HepG2 (cell line): ENCODE results near the gene POP5. TPM values are rescaled to one million over a fixed set of nuclear protein-coding genes. Genes with fewer than 3 reads are reported as not detected.
A peak's percentile ranks its signal among the peaks of the same experiment; 100 is the strongest.

ENCODE experiments used
- ARHGAP35 ChIP-seq: sonication (generic); formaldehyde crosslinking; IDR thresholded peaks from 2 replicates; pipeline ENCODE4 v1.9.0; 2022; ENCODE audit warnings: mild to moderate bottlenecking, inconsistent platforms, moderate library complexity, missing genetic modification reagents, borderline replicate concordance
- CERS6 ChIP-seq: sonication (generic); formaldehyde crosslinking; IDR thresholded peaks from 2 replicates; pipeline ENCODE4 v1.5.0; 2020; ENCODE audit warnings: missing genetic modification reagents
- DMAP1 ChIP-seq: IDR thresholded peaks from 2 replicates; pipeline ENCODE4 v1.6.1; 2016
- KDM6A ChIP-seq: IDR thresholded peaks from 2 replicates; pipeline ENCODE4 v1.6.1; 2016; ENCODE audit warnings: low read depth
- MAF1 ChIP-seq: sonication (generic); formaldehyde crosslinking; IDR thresholded peaks from 2 replicates; pipeline ENCODE4 v1.5.0; 2020; ENCODE audit warnings: missing genetic modification reagents, borderline replicate concordance
- MEF2D ChIP-seq: sonication (generic); formaldehyde crosslinking; IDR thresholded peaks from 2 replicates; pipeline ENCODE4 v1.5.1; 2020; ENCODE audit warnings: mild to moderate bottlenecking, missing genetic modification reagents
- POLR2AphosphoS5 ChIP-seq: IDR thresholded peaks from 2 replicates; pipeline ENCODE4 v1.6.1; 2012; ENCODE audit warnings: low read depth, low read length
- POLR2G ChIP-seq: fragments of 200-400 bp; formaldehyde crosslinking; IDR thresholded peaks from 2 replicates; pipeline ENCODE4 v1.6.1; 2018; ENCODE audit warnings: mild to moderate bottlenecking, low read depth, low read length, moderate library complexity
- SAFB2 ChIP-seq: sonication (generic); formaldehyde crosslinking; IDR thresholded peaks from 2 replicates; pipeline ENCODE4 v1.5.1; 2020; ENCODE audit warnings: missing genetic modification reagents, low read depth, mild to moderate bottlenecking, borderline replicate concordance
- SSRP1 ChIP-seq: IDR thresholded peaks from 2 replicates; pipeline ENCODE4 v1.6.1; 2016; ENCODE audit warnings: control low read depth
- TAF1 ChIP-seq: sonication (generic); formaldehyde crosslinking; IDR thresholded peaks from 2 replicates; pipeline ENCODE4 v1.4.0; 2020; ENCODE audit warnings: missing genetic modification reagents
- TCF12 ChIP-seq, 2 experiments: fragments of 450-650 bp in 1 of 2; sonication (generic) in 1 of 2; formaldehyde crosslinking in 1 of 2; IDR thresholded peaks; 2 replicates each; pipeline versions ENCODE4 v1.6.1 to v1.8.0; 2017 to 2022; ENCODE audit warnings: antibody characterized with exemption in 1 of 2, mild to moderate bottlenecking in 1 of 2, missing genetic modification reagents in 1 of 2, moderate library complexity in 1 of 2
- TEF ChIP-seq: sonication (generic); formaldehyde crosslinking; IDR thresholded peaks from 2 replicates; pipeline ENCODE4 v1.5.0; 2020; ENCODE audit warnings: missing genetic modification reagents
- ZBTB3 ChIP-seq: sonication (generic); formaldehyde crosslinking; IDR thresholded peaks from 2 replicates; pipeline ENCODE4 v1.4.0; 2020; ENCODE audit warnings: low read depth, mild to moderate bottlenecking, moderate library complexity, missing genetic modification reagents, borderline replicate concordance
- ZBTB38 ChIP-seq: sonication (generic); formaldehyde crosslinking; IDR thresholded peaks from 2 replicates; pipeline ENCODE4 v1.5.1; 2020; ENCODE audit warnings: mild to moderate bottlenecking, missing genetic modification reagents
- ZBTB7B ChIP-seq: sonication (generic); formaldehyde crosslinking; IDR thresholded peaks from 2 replicates; pipeline ENCODE4 v1.4.0; 2020; ENCODE audit warnings: missing genetic modification reagents
- ZFP37 ChIP-seq: sonication (generic); formaldehyde crosslinking; IDR thresholded peaks from 2 replicates; pipeline ENCODE4 v1.4.0; 2020; ENCODE audit warnings: missing genetic modification reagents, borderline replicate concordance
- ZNF275 ChIP-seq: sonication (generic); formaldehyde crosslinking; IDR thresholded peaks from 2 replicates; pipeline ENCODE4 v1.8.0; 2022; ENCODE audit warnings: missing genetic modification reagents, mild to moderate bottlenecking, inconsistent platforms, borderline replicate concordance
- ZNF280B ChIP-seq: sonication (generic); formaldehyde crosslinking; IDR thresholded peaks from 2 replicates; pipeline ENCODE4 v1.5.0; 2020; ENCODE audit warnings: missing genetic modification reagents, mild to moderate bottlenecking, borderline replicate concordance
- ZNF605 ChIP-seq: sonication (generic); formaldehyde crosslinking; IDR thresholded peaks from 2 replicates; pipeline ENCODE4 v1.8.0; 2022; ENCODE audit warnings: mild to moderate bottlenecking, missing genetic modification reagents
- ZNF816 ChIP-seq: sonication (generic); formaldehyde crosslinking; IDR thresholded peaks from 2 replicates; pipeline ENCODE4 v1.8.0; 2022; ENCODE audit warnings: missing genetic modification reagents, mild to moderate bottlenecking, borderline replicate concordance
- ZSCAN29 ChIP-seq: sonication (generic); formaldehyde crosslinking; conservative IDR thresholded peaks from 2 replicates; pipeline ENCODE4 v1.4.0; 2020; ENCODE audit warnings: mild to moderate bottlenecking, missing genetic modification reagents
- polyA plus RNA-seq, 8 experiments: library from polyadenylated mRNA; depleted of rRNA in 3 of 8; stranded (reverse) in 7 of 8; unstranded in 1 of 8; fragments of >200 nt; fragmentation: Illumina TruSeq in 4 of 8; extraction: Trizol in 4 of 8; gene quantifications; 2 replicates each; pipeline versions ENCODE4 v1.2.1 to v1.2.3, GENCODE V29; 2011 to 2016; ENCODE audit warnings: low read depth in 4 of 8, missing spikeins in 1 of 8, mixed read lengths in 1 of 8; ENCODE audit not compliant: insufficient read depth in 1 of 8
- total RNA-seq, 5 experiments: library from RNA; depleted of rRNA; stranded (reverse); fragments of >200 nt; fragmentation: Illumina TruSeq; extraction: Trizol; gene quantifications; 2 replicates each; pipeline ENCODE4 v1.2.3, GENCODE V29; 2016; ENCODE audit warnings: low read depth in 1 of 5

The POP5 gene
- total and polyA plus RNA-seq, 2 of the 13 experiments (the other 11 are each of a cell fraction or from before 2014, with no cell fraction given), result 45.6 to 61.3 TPM

- TF ChIP-seq ZNF280B (CRISPR knock-in tag) (0 out of 2 replicates have a peak, but pooled peaks have one; percentile 32), ZFP37 (CRISPR knock-in tag) (peak; percentile 37; the same call in 1 of the 2 replicates), MAF1 (CRISPR knock-in tag) (peak; percentile 23; the same call in 1 of the 2 replicates), POLR2G (peak; percentile 97), ZNF605 (CRISPR knock-in tag) (peak; percentile 79), TEF (CRISPR knock-in tag) (no peak), SAFB2 (CRISPR knock-in tag) (peak; percentile 80; the same call in 1 of the 2 replicates), KDM6A (CRISPR knock-in tag) (peak; percentile 39; the same call in 1 of the 2 replicates), CERS6 (CRISPR knock-in tag) (no peak), POLR2AphosphoS5 (peak; percentile 86), ZNF816 (0 out of 2 replicates have a peak, but pooled peaks have one; percentile 62), ZBTB3 (0 out of 2 replicates have a peak, but pooled peaks have one; percentile 23), ZNF275 (CRISPR knock-in tag) (peak; percentile 15; the same call in 1 of the 2 replicates), ZSCAN29 (peak; percentile 77), MEF2D (CRISPR knock-in tag) (peak; percentile 64), TAF1 (CRISPR knock-in tag) (peak; percentile 97), ARHGAP35 (CRISPR knock-in tag) (no peak), DMAP1 (CRISPR knock-in tag) (peak; percentile 86; the same call in 1 of the 2 replicates), SSRP1 (CRISPR knock-in tag) (no peak), TCF12 (IDR thresholded peaks at IDR 0.05) (no peak), TCF12 (CRISPR knock-in tag; IDR thresholded peaks at IDR 0.05) (no peak), ZBTB7B (peak; percentile 97), ZBTB38 (CRISPR knock-in tag) (peak; percentile 87)
Observed at GRCh38 chr12:120528861-120529525, 52.2 kb downstream of the POP5 start, which contains the start of gene COQ5 (continued).
